ENCODE data around the gene INHBB.

DNA sequence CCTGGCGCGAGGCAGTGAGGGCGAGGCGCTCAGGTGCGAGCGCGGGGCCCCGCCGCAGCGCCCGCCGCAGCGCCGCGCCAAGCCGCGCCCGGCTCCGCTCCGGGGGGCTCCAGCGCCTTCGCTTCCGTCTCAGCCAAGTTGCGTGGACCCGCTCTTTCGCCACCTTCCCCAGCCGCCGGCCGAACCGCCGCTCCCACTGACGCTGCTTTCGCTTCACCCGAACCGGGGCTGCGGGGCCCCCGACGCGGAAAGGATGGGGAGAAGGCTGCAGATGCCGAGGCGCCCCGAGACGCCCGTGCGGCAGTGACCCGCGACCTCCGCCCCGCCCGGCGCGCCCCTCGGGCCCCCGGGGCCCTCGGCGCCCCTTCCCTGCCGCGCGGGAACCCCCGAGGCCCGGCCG lies 328 bp upstream of the INHBB start:
- TF ChIP-seq, protein P1, sequence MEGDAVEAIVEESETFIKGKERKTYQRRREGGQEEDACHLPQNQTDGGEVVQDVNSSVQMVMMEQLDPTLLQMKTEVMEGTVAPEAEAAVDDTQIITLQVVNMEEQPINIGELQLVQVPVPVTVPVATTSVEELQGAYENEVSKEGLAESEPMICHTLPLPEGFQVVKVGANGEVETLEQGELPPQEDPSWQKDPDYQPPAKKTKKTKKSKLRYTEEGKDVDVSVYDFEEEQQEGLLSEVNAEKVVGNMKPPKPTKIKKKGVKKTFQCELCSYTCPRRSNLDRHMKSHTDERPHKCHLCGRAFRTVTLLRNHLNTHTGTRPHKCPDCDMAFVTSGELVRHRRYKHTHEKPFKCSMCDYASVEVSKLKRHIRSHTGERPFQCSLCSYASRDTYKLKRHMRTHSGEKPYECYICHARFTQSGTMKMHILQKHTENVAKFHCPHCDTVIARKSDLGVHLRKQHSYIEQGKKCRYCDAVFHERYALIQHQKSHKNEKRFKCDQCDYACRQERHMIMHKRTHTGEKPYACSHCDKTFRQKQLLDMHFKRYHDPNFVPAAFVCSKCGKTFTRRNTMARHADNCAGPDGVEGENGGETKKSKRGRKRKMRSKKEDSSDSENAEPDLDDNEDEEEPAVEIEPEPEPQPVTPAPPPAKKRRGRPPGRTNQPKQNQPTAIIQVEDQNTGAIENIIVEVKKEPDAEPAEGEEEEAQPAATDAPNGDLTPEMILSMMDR (IDR thresholded peaks at IDR 0.05), result no peak
- no peak for TF ChIP-seq POLR2A (IDR thresholded peaks at IDR 0.05)
